Measurements from ENCODE around the gene SMIM3.
"Not testable (repeated sequence)": the region's sequence is repeated elsewhere in the genome, so short reads cannot be mapped to it uniquely, and the experiment has no call there.

The SMIM3 gene

DNA sequence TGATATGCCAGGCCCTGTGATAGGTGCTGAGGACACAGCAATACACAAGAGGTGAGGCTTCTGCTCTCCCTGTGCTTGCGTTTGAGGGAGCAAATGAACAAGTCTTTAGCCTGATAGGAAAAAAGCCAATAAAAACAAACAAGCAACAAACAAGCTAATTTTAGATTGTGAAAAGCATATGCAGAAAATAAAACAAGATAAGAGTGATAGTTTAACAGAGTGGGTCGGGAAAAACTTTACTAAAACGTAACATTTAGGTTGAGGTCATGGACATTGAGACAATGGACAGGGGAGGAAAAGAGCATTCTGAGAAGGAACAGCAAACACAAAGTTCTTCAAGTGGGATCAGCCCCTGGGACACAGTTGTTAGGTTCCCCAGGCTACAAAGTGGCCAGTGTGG is 4.3 kb downstream of the SMIM3 start:
- H3K9me3 ChIP-seq (ENCODE audit: control insufficient read depth, insufficient read depth, low read depth, low read length), result no peaks in the 10 kb centered on the region
- no peak overlapping the region for H3K27ac ChIP-seq (ENCODE audit: low read depth, low read length)
- H3K36me3 ChIP-seq (ENCODE audit: control insufficient read depth, insufficient read depth, low read length), result no peaks in the 10 kb centered on the region
- no peak overlapping the region for H3K4me3 ChIP-seq (ENCODE audit: low read depth, low read length)
- peaks cover 18% of the 10 kb centered on the region for H3K27me3 ChIP-seq (ENCODE audit: control insufficient read depth, insufficient read depth, low read length)
- H3K4me1 ChIP-seq (ENCODE audit: control insufficient read depth, insufficient read depth, low read length), result peaks cover 25% of the 10 kb centered on the region
- no peak overlapping the region for H3K9ac ChIP-seq (ENCODE audit: low read length)

DNA sequence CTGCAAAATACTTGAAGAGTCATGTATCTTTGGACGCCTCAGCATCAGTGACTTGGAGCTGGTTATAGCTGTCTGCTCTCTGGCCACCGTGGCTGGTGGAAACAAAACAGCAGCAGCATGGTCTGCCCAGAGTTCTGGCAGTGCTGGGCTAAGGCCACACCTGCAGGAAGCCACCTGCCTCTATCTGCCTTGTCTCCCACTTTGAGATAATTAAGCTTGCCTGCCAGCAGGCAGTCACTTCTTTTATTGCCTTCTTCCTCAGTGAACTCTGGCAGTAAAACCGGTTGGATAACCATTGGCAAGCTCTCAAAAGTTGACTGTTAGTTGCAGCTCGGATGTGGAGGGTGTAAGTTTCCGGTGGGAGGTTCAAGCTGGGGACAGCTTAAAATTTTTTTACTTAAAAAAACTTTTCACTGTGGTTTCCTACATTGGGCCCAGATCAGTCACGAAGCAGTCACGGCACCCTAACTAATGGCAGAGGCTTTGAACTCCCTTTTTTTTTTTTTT is 4.9 kb downstream of the SMIM3 start:
- Histone ChIP-seq H3K36me3 (ENCODE audit: control insufficient read depth, insufficient read depth, low read length) (no peaks in the 10 kb centered on the region), H3K4me3 (ENCODE audit: low read depth, low read length) (no peak overlapping the region), H3K9ac (ENCODE audit: low read length) (no peak overlapping the region), H3K27me3 (ENCODE audit: control insufficient read depth, insufficient read depth, low read length) (peaks cover 15% of the 10 kb centered on the region), H3K9me3 (ENCODE audit: control insufficient read depth, insufficient read depth, low read depth, low read length) (no peaks in the 10 kb centered on the region), H3K27ac (ENCODE audit: low read depth, low read length) (no peak overlapping the region), H3K4me1 (ENCODE audit: control insufficient read depth, insufficient read depth, low read length) (peaks cover 19% of the 10 kb centered on the region)

DNA sequence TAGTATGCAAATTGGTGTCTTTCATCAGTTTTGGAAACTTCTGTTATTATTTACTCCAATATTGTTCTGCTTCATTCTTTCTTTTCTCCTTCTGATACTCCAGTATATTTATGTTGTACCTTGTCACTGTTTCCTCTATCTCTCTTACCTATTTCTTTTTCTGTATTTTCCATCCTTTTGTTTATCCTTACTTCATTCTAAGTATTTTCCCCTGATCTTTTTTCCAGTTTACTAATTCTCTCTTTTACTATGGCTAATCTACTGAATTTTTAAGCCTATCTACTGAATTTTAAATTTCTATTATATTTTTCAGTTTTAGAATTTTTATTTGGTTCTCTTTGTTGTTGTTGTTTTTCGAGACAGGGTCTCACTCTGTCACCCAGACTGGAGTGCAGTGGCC is 7.4 kb downstream of the SMIM3 start:
- peaks cover 3% of the 10 kb centered on the region; the same call in 1 of the 2 replicates for H3K27me3 ChIP-seq (ENCODE audit: control insufficient read depth, insufficient read depth, low read length)
- H3K27ac ChIP-seq (ENCODE audit: low read depth, low read length), result no peak overlapping the region
- no peak overlapping the region for H3K9ac ChIP-seq (ENCODE audit: low read length)
- no peaks in the 10 kb centered on the region for H3K9me3 ChIP-seq (ENCODE audit: control insufficient read depth, insufficient read depth, low read depth, low read length)
- H3K36me3 ChIP-seq (ENCODE audit: control insufficient read depth, insufficient read depth, low read length), result no peaks in the 10 kb centered on the region
- H3K4me1 ChIP-seq (ENCODE audit: control insufficient read depth, insufficient read depth, low read length), result peaks cover 28% of the 10 kb centered on the region
- no peak overlapping the region for H3K4me3 ChIP-seq (ENCODE audit: low read depth, low read length)

DNA sequence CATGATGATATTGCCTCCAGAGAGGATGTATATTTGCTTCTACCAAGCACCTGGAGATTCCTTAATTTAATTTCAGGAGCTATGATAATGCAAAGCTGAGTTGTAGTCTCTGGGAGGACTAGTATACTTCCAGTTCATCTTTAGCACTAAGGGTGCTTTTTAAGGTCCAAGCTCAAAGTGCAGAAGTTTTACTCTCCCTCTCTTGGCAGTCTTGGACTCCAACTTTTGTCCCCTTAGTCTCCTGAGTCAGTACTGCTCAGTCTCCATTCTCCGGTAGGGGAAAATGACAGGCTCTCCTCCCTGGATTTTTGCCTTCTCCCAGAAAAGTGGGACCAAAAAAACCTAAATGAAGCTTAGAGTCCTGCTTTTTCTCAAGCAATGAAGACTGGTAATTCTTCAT is 8.3 kb downstream of the SMIM3 start:
- no peaks in the 10 kb centered on the region for H3K9me3 ChIP-seq (ENCODE audit: control insufficient read depth, insufficient read depth, low read depth, low read length)
- H3K27ac ChIP-seq (ENCODE audit: low read depth, low read length), result no peak overlapping the region
- no peaks in the 10 kb centered on the region for H3K36me3 ChIP-seq (ENCODE audit: control insufficient read depth, insufficient read depth, low read length)
- H3K4me3 ChIP-seq (ENCODE audit: low read depth, low read length), result no peak overlapping the region
- H3K27me3 ChIP-seq (ENCODE audit: control insufficient read depth, insufficient read depth, low read length), result peaks cover 1% of the 10 kb centered on the region; the same call in 1 of the 2 replicates
- peaks cover 25% of the 10 kb centered on the region for H3K4me1 ChIP-seq (ENCODE audit: control insufficient read depth, insufficient read depth, low read length)
- no peak overlapping the region for H3K9ac ChIP-seq (ENCODE audit: low read length)

DNA sequence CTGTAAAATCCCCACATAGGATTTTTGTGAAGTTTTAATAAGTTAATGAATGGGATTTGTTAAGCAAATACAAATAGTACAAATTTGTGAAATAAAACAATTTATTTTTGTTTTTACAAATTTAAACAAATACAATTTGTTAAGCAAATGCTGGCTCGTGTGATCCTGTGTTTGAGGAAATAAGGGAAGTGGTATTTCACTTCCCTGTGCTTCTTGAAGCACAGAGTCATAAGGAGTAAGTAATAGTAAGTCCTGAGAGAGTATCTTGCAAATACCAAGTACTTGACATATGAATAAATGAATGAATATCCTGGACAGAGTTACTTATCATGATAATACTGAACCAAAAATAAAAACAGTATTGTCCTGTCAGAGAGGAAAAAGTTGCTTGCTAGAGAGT is 9.1 kb downstream of the SMIM3 start:
- Histone ChIP-seq H3K9ac (ENCODE audit: low read length) (no peak overlapping the region), H3K27me3 (ENCODE audit: control insufficient read depth, insufficient read depth, low read length) (no peaks in the 10 kb centered on the region), H3K4me3 (ENCODE audit: low read depth, low read length) (no peak overlapping the region), H3K4me1 (ENCODE audit: control insufficient read depth, insufficient read depth, low read length) (peaks cover 25% of the 10 kb centered on the region), H3K27ac (ENCODE audit: low read depth, low read length) (no peak overlapping the region), H3K36me3 (ENCODE audit: control insufficient read depth, insufficient read depth, low read length) (no peaks in the 10 kb centered on the region), H3K9me3 (ENCODE audit: control insufficient read depth, insufficient read depth, low read depth, low read length) (no peaks in the 10 kb centered on the region)

DNA sequence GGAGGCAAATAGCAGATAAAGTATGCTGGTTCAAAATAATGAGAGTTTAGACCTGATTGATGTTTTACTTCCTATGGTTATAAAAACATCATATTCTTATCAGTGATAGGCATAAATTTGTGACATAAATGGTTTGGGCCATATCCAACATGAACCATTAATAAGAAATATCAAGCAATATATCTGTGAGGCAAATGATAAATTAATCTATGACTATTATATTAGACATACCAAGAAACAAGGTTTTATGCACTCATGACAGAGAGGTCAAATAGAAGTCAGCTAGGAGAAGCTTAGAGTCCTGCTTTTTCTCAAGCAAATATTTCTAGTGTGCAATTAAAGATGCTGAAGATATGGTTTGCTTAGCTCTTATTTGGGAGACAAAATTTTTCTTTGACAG is 10.4 kb downstream of the SMIM3 start:
- peaks cover 19% of the 10 kb centered on the region for H3K4me1 ChIP-seq (ENCODE audit: control insufficient read depth, insufficient read depth, low read length)
- no peak overlapping the region for H3K27ac ChIP-seq (ENCODE audit: low read depth, low read length)
- no peak overlapping the region for H3K4me3 ChIP-seq (ENCODE audit: low read depth, low read length)
- no peak overlapping the region for H3K9ac ChIP-seq (ENCODE audit: low read length)
- no peaks in the 10 kb centered on the region for H3K27me3 ChIP-seq (ENCODE audit: control insufficient read depth, insufficient read depth, low read length)
- H3K36me3 ChIP-seq (ENCODE audit: control insufficient read depth, insufficient read depth, low read length), result no peaks in the 10 kb centered on the region
- no peaks in the 10 kb centered on the region for H3K9me3 ChIP-seq (ENCODE audit: control insufficient read depth, insufficient read depth, low read depth, low read length)

DNA sequence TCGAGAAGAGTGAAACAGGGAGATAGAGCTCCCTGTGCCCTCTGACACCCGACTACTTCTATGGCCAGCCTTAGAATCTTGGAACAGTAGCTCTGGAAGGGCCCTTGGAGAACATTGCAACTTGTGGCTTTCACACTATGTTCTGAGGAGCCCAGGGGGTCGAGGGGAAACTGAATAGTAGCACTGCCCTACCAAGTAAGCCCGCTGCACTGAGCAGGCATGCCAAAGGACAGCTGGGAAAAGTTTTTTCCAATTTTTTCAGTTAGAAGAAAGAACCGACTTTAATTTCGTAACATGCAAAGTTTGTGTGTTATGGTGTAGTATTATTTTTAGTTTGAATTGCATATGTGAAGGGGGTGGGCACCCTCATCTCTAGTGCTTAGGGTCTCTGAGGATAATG is 10.9 kb downstream of the SMIM3 start:
- Histone ChIP-seq H3K36me3 (ENCODE audit: control insufficient read depth, insufficient read depth, low read length) (no peaks in the 10 kb centered on the region), H3K9ac (ENCODE audit: low read length) (no peak overlapping the region), H3K27ac (ENCODE audit: low read depth, low read length) (no peak overlapping the region), H3K9me3 (ENCODE audit: control insufficient read depth, insufficient read depth, low read depth, low read length) (no peaks in the 10 kb centered on the region), H3K4me1 (ENCODE audit: control insufficient read depth, insufficient read depth, low read length) (peaks cover 16% of the 10 kb centered on the region), H3K4me3 (ENCODE audit: low read depth, low read length) (no peak overlapping the region), H3K27me3 (ENCODE audit: control insufficient read depth, insufficient read depth, low read length) (no peaks in the 10 kb centered on the region)

DNA sequence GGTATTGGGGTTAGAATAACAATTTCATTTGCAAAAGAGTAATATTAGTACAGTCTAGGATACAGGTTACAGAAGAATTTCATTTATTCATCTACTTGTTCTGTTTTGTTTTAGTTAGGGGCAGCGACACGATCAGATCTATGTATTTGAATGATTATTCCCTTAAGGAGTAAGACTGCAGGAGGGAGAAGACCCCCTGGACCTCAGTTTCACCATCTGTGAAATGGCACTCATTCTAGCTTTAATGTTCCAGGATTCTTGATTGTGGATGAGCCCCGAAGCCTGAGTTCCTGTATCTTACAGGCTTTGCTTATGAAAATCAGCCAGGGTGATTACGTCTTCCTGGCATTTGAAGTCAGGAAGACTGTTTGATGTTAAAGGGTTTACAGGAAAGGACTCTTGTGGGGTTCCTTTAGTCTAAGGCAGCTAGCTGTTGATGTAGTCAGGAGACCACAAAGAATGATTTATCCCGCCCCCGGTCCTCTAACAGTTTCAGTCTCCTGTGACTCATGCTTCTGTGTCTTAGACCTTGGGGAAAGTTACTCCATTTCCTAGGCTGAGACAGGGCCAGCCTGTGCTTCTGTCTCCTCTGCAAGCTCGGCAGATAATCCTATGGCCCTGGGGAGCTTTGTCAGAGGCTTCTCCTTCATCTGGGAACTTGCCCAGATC is 11.5 kb downstream of the SMIM3 start:
- H3K27me3 ChIP-seq (ENCODE audit: control insufficient read depth, insufficient read depth, low read length), result no peaks in the 10 kb centered on the region
- H3K27ac ChIP-seq (ENCODE audit: low read depth, low read length), result peak overlapping the region; percentile 17; the same call in 1 of the 2 replicates
- H3K36me3 ChIP-seq (ENCODE audit: control insufficient read depth, insufficient read depth, low read length), result no peaks in the 10 kb centered on the region
- peaks cover 16% of the 10 kb centered on the region for H3K4me1 ChIP-seq (ENCODE audit: control insufficient read depth, insufficient read depth, low read length)
- no peaks in the 10 kb centered on the region for H3K9me3 ChIP-seq (ENCODE audit: control insufficient read depth, insufficient read depth, low read depth, low read length)
- H3K9ac ChIP-seq (ENCODE audit: low read length), result no peak overlapping the region
- H3K4me3 ChIP-seq (ENCODE audit: low read depth, low read length), result no peak overlapping the region

DNA sequence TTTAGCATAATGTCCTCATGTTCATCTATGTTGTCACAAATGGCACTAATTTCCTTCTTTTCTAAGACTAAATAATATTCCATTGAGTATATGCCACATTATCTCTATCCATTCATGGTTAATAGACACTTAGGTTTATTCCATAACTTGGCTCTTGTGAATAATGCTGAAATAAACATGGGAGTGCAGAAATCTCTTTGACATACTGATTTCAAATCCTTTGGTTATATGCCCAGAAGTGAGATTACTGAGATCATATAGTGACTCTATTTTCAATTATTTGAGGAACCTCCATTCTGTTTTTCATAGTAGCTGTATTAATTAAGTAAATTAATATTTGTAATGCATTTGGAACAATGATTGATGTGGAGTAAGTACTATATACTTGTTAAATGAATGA is 13.0 kb downstream of the SMIM3 start:
- Histone ChIP-seq H3K27me3 (ENCODE audit: control insufficient read depth, insufficient read depth, low read length) (no peaks in the 10 kb centered on the region), H3K9me3 (ENCODE audit: control insufficient read depth, insufficient read depth, low read depth, low read length) (no peaks in the 10 kb centered on the region), H3K27ac (ENCODE audit: low read depth, low read length) (no peak overlapping the region), H3K4me3 (ENCODE audit: low read depth, low read length) (no peak overlapping the region), H3K36me3 (ENCODE audit: control insufficient read depth, insufficient read depth, low read length) (no peaks in the 10 kb centered on the region), H3K9ac (ENCODE audit: low read length) (no peak overlapping the region), H3K4me1 (ENCODE audit: control insufficient read depth, insufficient read depth, low read length) (peaks cover 16% of the 10 kb centered on the region)

DNA sequence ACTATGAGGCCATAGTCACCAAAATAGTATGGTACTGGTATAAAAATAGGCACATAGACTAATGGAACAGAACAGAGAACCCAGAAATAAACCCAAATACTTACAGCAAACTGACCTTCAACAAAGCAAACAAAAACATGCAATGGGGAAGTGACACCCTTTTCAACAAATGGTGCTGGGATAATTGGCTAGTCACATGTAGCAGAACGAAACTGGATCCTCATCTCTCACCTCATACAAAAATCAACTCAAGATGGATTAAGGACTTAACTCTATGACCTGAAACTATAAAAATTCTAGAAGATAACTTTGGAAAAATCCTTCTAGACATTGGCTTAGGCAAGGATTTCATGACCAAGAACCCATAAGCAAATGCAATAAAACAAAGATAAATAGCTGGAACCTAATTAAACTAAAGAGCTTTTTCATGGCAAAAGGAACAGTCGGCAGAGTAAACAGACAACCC is 14.9 kb downstream of the SMIM3 start:
- not testable (repeated sequence) for H3K27ac ChIP-seq (ENCODE audit: low read depth, low read length); H3K36me3 ChIP-seq (ENCODE audit: control insufficient read depth, insufficient read depth, low read length); H3K9ac ChIP-seq (ENCODE audit: low read length); H3K4me3 ChIP-seq (ENCODE audit: low read depth, low read length); H3K9me3 ChIP-seq (ENCODE audit: control insufficient read depth, insufficient read depth, low read depth, low read length); H3K27me3 ChIP-seq (ENCODE audit: control insufficient read depth, insufficient read depth, low read length)
- H3K4me1 ChIP-seq (ENCODE audit: control insufficient read depth, insufficient read depth, low read length), result peaks cover 16% of the 10 kb centered on the region

DNA sequence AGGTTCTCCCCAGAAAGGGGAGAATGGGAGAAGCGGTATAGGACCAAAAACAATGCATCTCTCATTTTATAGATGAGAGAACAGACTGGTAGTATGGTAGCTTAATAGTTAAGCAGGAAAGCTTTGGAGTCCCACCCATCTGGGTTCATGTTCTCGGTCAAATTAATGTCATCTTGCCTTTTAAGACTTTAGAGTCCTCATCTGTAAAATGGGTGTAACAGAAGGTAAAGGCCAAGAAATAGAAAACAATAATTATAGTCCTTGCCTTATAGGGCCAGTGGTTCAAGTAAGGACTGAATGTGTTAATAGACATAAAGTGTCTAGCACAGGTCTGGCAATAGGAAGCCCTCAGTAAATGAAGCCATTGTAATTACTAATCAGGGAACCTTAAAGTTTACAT is 16.4 kb downstream of the SMIM3 start:
- H3K9me3 ChIP-seq (ENCODE audit: control insufficient read depth, insufficient read depth, low read depth, low read length), result no peaks in the 10 kb centered on the region
- no peak overlapping the region for H3K4me3 ChIP-seq (ENCODE audit: low read depth, low read length)
- no peaks in the 10 kb centered on the region for H3K36me3 ChIP-seq (ENCODE audit: control insufficient read depth, insufficient read depth, low read length)
- no peak overlapping the region for H3K27ac ChIP-seq (ENCODE audit: low read depth, low read length)
- no peak overlapping the region for H3K9ac ChIP-seq (ENCODE audit: low read length)
- peaks cover 8% of the 10 kb centered on the region for H3K4me1 ChIP-seq (ENCODE audit: control insufficient read depth, insufficient read depth, low read length)
- H3K27me3 ChIP-seq (ENCODE audit: control insufficient read depth, insufficient read depth, low read length), result no peaks in the 10 kb centered on the region
